ENCODE measurements around the gene CPHXL.
A peak's percentile ranks its signal among the peaks of the same experiment; 100 is the strongest.

CPHXL gene

GRCh38 chr16:75726390-75726789, at the start of gene CPHXL:
Gene CPHXL (minus strand): TSS chr16:75726490. CDS start chr16:75726442, 48 bp downstream.
- no peak for DNase-seq

- DNase-seq = no peak
Measured at GRCh38 chr16:75774197-75774596, 47.9 kb upstream of the CPHXL start.

GRCh38 chr16:75770051-75770450, 43.8 kb upstream of the CPHXL start:
- no peak for DNase-seq

GRCh38 chr16:75764154-75764768, 38.0 kb upstream of the CPHXL start:
- DNase-seq = peak; percentile 80

- no peak for DNase-seq
Measured at GRCh38 chr16:75763204-75763603, 36.9 kb upstream of the CPHXL start.

GRCh38 chr16:75762746-75763145, 36.5 kb upstream of the CPHXL start:
- DNase-seq = no peak

- DNase-seq = no peak
Measured at GRCh38 chr16:75761108-75761507, 34.8 kb upstream of the CPHXL start.

GRCh38 chr16:75760018-75760519, 33.8 kb upstream of the CPHXL start:
- no peak for DNase-seq

- DNase-seq = no peak
Measured at GRCh38 chr16:75758215-75758614, 31.9 kb upstream of the CPHXL start.

- DNase-seq = no peak
Measured at GRCh38 chr16:75754141-75754540, 27.9 kb upstream of the CPHXL start.

GRCh38 chr16:75750528-75750927, 24.2 kb upstream of the CPHXL start:
- DNase-seq = no peak

- DNase-seq = no peak
Measured at GRCh38 chr16:75746359-75746758, 20.1 kb upstream of the CPHXL start.

GRCh38 chr16:75745823-75746222, 19.5 kb upstream of the CPHXL start:
- DNase-seq = no peak

- DNase-seq = no peak
Measured at GRCh38 chr16:75745242-75745641, 19.0 kb upstream of the CPHXL start.

GRCh38 chr16:75742424-75743047, 16.2 kb upstream of the CPHXL start:
- DNase-seq = peak; percentile 15

GRCh38 chr16:75733305-75734211, 7.3 kb upstream of the CPHXL start:
- no peak for DNase-seq

GRCh38 chr16:75732871-75733270, 6.6 kb upstream of the CPHXL start:
- no peak for DNase-seq

- DNase-seq = no peak
Measured at GRCh38 chr16:75727221-75727620, 931 bp upstream of the CPHXL start.

GRCh38 chr16:75718452-75718851, 7.8 kb downstream of the CPHXL start:
- DNase-seq = no peak

GRCh38 chr16:75714661-75715060, 11.6 kb downstream of the CPHXL start:
- no peak for DNase-seq

GRCh38 chr16:75710344-75710743, 15.9 kb downstream of the CPHXL start:
- no peak for DNase-seq

GRCh38 chr16:75703306-75703705, 23.0 kb downstream of the CPHXL start:
- no peak for DNase-seq

GRCh38 chr16:75702242-75702641, 24.0 kb downstream of the CPHXL start:
- no peak for DNase-seq

GRCh38 chr16:75701361-75701760, 24.9 kb downstream of the CPHXL start, which contains the start of gene DUXB:
Gene DUXB (minus strand): TSS chr16:75701461. CDS start chr16:75701418, 43 bp downstream.
- DNase-seq = no peak

Data from RPMI8226 (cell line).